ENCODE data around the gene PSMB1.

DNA sequence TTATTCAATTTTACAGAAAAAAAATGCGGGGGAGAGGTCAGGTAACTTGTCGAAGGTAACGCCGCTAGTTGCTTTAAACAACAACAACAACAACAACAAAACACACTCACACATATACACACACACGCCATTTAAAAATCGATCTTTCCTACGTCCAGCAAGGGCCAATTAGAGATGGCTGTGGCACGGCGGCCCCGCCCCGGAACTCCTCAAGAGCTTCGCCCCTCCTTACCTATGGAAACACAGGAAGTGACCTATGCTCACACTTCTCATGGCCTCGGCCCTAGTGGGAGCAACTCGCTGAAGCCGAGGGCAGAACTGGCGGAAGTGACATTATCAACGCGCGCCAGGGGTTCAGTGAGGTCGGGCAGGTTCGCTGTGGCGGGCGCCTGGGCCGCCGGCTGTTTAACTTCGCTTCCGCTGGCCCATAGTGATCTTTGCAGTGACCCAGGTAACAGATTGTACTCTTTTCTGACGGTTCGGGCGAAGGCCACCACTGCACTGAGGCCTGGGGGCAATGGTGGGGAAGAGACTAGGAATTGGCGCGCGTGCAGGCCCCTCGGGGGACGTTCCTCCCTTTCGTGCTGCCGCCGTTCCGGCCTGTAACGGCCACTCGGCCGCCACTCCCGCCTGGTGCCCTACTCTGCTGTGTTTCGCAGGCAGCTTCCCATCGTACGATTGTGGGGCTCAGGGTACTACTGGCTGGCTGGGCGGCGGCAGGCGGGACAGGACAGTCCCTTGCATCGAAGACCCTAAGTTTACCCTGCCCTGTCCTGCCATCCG lies 1.1 kb upstream of the PSMB1 start, which contains the start of gene TBP:
- TF ChIP-seq, protein P1, sequence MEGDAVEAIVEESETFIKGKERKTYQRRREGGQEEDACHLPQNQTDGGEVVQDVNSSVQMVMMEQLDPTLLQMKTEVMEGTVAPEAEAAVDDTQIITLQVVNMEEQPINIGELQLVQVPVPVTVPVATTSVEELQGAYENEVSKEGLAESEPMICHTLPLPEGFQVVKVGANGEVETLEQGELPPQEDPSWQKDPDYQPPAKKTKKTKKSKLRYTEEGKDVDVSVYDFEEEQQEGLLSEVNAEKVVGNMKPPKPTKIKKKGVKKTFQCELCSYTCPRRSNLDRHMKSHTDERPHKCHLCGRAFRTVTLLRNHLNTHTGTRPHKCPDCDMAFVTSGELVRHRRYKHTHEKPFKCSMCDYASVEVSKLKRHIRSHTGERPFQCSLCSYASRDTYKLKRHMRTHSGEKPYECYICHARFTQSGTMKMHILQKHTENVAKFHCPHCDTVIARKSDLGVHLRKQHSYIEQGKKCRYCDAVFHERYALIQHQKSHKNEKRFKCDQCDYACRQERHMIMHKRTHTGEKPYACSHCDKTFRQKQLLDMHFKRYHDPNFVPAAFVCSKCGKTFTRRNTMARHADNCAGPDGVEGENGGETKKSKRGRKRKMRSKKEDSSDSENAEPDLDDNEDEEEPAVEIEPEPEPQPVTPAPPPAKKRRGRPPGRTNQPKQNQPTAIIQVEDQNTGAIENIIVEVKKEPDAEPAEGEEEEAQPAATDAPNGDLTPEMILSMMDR (conservative IDR thresholded peaks at IDR 0.05; ENCODE audit: low read depth, low read length), result no peak
- no peak for TF ChIP-seq EZH2 (IDR thresholded peaks at IDR 0.05; ENCODE audit: borderline replicate concordance, low read depth, low read length, poor library complexity, severe bottlenecking)

Measured in A673 (cell line).